Measurements from ENCODE around the gene GAS6.

Gene GAS6

DNA sequence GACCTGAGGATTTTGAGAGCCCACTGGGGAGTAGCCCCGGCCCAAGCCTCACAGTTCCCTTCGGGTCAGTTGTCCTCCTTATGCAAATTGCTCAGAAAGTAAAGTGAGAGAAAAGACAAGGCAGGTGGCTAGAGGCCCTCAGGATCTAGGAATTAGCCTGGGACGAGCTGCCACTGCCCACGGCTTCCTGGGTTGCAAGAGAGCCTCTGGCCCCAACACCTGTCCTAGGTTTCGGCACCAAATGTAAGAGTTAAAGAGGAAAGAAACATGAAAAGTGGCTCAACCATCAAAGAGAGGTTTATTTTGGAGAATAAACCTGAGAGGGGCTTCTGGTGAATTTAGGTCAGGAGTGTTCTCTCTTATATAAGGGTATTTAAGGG is 79.2 kb downstream of the GAS6 start:
- TF ChIP-seq POLR2A (IDR thresholded peaks at IDR 0.05; ENCODE audit: low read depth, low read length) (no peak), TAF1 (IDR thresholded peaks at IDR 0.05; ENCODE audit: low read depth, low read length) (no peak), POU2F2 (IDR thresholded peaks at IDR 0.05; ENCODE audit: low read depth, low read length) (no peak), POLR2AphosphoS5 (IDR thresholded peaks at IDR 0.05; ENCODE audit: low read depth, low read length) (no peak), PAX5 (IDR thresholded peaks at IDR 0.05; ENCODE audit: insufficient read depth, low read length, severe bottlenecking) (no peak), SPI1 (IDR thresholded peaks at IDR 0.05; ENCODE audit: low read depth, low read length) (no peak)
- no peak for DNase-seq (ENCODE audit: insufficient read length, low spot score)
- no peak for FAIRE-seq

- DNase-seq (ENCODE audit: insufficient read length, low spot score) (no peak), FAIRE-seq (no peak)
- TF ChIP-seq POLR2AphosphoS5 (IDR thresholded peaks at IDR 0.05; ENCODE audit: low read depth, low read length) (no peak), TAF1 (IDR thresholded peaks at IDR 0.05; ENCODE audit: low read depth, low read length) (no peak), SPI1 (IDR thresholded peaks at IDR 0.05; ENCODE audit: low read depth, low read length) (no peak), PAX5 (IDR thresholded peaks at IDR 0.05; ENCODE audit: insufficient read depth, low read length, severe bottlenecking) (no peak), POLR2A (IDR thresholded peaks at IDR 0.05; ENCODE audit: low read depth, low read length) (no peak), POU2F2 (IDR thresholded peaks at IDR 0.05; ENCODE audit: low read depth, low read length) (no peak)
Measured at GRCh38 chr13:113783966-113784644, 79.8 kb downstream of the GAS6 start.

GRCh38 chr13:113783200-113783881 is 80.5 kb downstream of the GAS6 start:
- FAIRE-seq (no peak), DNase-seq (ENCODE audit: insufficient read length, low spot score) (no peak)
- TF ChIP-seq TAF1 (IDR thresholded peaks at IDR 0.05; ENCODE audit: low read depth, low read length): no peak
- TF ChIP-seq POU2F2 (IDR thresholded peaks at IDR 0.05; ENCODE audit: low read depth, low read length): no peak
- no peak for TF ChIP-seq POLR2AphosphoS5 (IDR thresholded peaks at IDR 0.05; ENCODE audit: low read depth, low read length)
- TF ChIP-seq SPI1 (IDR thresholded peaks at IDR 0.05; ENCODE audit: low read depth, low read length): no peak
- no peak for TF ChIP-seq POLR2A (IDR thresholded peaks at IDR 0.05; ENCODE audit: low read depth, low read length)
- TF ChIP-seq PAX5 (IDR thresholded peaks at IDR 0.05; ENCODE audit: insufficient read depth, low read length, severe bottlenecking): no peak

GRCh38 chr13:113782472-113782871 is 81.4 kb downstream of the GAS6 start:
- no peak for TF ChIP-seq TAF1 (IDR thresholded peaks at IDR 0.05; ENCODE audit: low read depth, low read length)
- no peak for TF ChIP-seq POLR2A (IDR thresholded peaks at IDR 0.05; ENCODE audit: low read depth, low read length)
- FAIRE-seq (no peak), DNase-seq (ENCODE audit: insufficient read length, low spot score) (no peak)

DNA sequence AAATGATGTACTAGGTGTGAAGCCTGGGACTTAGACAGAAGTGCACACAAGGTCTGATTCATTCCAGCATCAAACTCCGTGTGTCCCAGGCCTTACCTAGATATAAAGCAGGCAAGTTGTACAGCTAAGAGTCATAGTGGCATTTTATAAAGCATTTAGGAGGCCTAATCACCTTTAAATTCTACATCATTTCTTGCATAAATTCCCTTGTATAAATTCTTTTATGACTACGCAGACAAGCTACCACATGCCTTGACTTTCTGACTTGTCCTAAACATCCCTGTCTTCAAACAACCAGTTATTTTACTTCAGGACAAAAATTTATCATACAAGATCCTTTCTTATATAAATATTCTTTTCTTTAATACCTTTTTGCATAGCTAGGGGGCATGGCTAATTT is 82.3 kb downstream of the GAS6 start:
- no peak for TF ChIP-seq SPI1 (IDR thresholded peaks at IDR 0.05; ENCODE audit: low read depth, low read length)
- no peak for TF ChIP-seq PAX5 (IDR thresholded peaks at IDR 0.05; ENCODE audit: insufficient read depth, low read length, severe bottlenecking)
- no peak for TF ChIP-seq TAF1 (IDR thresholded peaks at IDR 0.05; ENCODE audit: low read depth, low read length)
- no peak for TF ChIP-seq POLR2AphosphoS5 (IDR thresholded peaks at IDR 0.05; ENCODE audit: low read depth, low read length)
- TF ChIP-seq POU2F2 (IDR thresholded peaks at IDR 0.05; ENCODE audit: low read depth, low read length): no peak
- no peak for TF ChIP-seq POLR2A (IDR thresholded peaks at IDR 0.05; ENCODE audit: low read depth, low read length)
- no peak for DNase-seq (ENCODE audit: insufficient read length, low spot score)

DNA sequence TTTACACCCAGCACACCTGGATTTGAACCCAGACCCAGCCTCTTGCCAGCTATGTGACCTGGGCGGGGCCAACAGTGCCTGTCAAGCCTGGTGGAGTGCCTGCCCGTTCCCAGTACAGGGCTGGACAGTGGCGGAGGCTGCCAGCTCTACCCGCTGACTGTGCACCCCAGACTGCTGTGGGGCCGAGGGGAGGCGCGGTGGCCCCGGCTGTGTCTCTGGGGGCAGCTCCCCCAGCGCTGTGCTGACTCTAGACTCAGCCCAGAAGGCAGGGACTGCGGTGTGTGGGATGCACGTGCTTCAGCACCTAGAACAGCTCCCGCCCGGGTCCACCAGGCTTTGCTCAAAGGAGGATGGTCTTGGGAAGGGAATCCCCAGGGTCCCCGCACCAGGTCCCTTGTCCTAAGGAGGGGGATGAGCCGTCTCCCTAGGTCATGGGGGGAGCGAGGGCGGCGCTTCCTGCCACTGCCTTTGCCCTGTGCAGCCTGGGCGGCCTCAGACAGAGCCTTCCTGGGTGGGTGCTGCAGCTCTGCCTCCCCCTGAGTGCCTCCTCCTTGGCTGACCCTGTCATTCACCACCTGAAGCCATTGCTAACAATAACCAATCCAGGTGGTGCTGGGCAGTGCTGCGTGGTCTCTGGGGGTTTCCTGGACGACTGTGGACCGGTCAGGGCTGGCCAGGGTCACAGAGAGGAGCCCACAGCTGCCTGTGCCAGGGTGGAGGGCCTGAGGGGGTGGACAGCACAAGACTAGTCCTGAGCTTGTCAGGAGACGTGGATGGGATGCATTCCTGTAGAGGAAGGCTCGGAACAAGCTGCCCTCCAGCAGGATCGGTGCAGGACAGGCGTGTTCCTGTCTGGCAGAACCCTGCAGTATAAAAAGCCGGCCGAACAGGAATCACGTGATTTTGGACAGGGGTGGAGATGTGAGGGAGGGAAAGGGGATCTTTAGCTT is 86.3 kb downstream of the GAS6 start:
- DNase-seq (ENCODE audit: insufficient read length, low spot score) (no peak), FAIRE-seq (no peak)
- TF ChIP-seq TAF1 (IDR thresholded peaks at IDR 0.05; ENCODE audit: low read depth, low read length): no peak

More for the DNA sequence above, 82.3 kb downstream of the GAS6 start:
- no peak for FAIRE-seq

- no peak for DNase-seq (ENCODE audit: insufficient read length, low spot score)
- TF ChIP-seq POLR2A (IDR thresholded peaks at IDR 0.05; ENCODE audit: low read depth, low read length) (no peak), POLR2AphosphoS5 (IDR thresholded peaks at IDR 0.05; ENCODE audit: low read depth, low read length) (no peak), TAF1 (IDR thresholded peaks at IDR 0.05; ENCODE audit: low read depth, low read length) (no peak), POU2F2 (IDR thresholded peaks at IDR 0.05; ENCODE audit: low read depth, low read length) (no peak), SPI1 (IDR thresholded peaks at IDR 0.05; ENCODE audit: low read depth, low read length) (no peak), PAX5 (IDR thresholded peaks at IDR 0.05; ENCODE audit: insufficient read depth, low read length, severe bottlenecking) (no peak)
- no peak for FAIRE-seq
Measured at GRCh38 chr13:113776231-113777125, 87.4 kb downstream of the GAS6 start.

- no peak for DNase-seq (ENCODE audit: insufficient read length, low spot score)
- FAIRE-seq: no peak
- TF ChIP-seq PAX5 (IDR thresholded peaks at IDR 0.05; ENCODE audit: insufficient read depth, low read length, severe bottlenecking): no peak
- TF ChIP-seq TAF1 (IDR thresholded peaks at IDR 0.05; ENCODE audit: low read depth, low read length): no peak
- TF ChIP-seq POLR2A (IDR thresholded peaks at IDR 0.05; ENCODE audit: low read depth, low read length): no peak
- TF ChIP-seq POLR2AphosphoS5 (IDR thresholded peaks at IDR 0.05; ENCODE audit: low read depth, low read length): no peak
- TF ChIP-seq SPI1 (IDR thresholded peaks at IDR 0.05; ENCODE audit: low read depth, low read length): no peak
- TF ChIP-seq POU2F2 (IDR thresholded peaks at IDR 0.05; ENCODE audit: low read depth, low read length): no peak
Measured at GRCh38 chr13:113775451-113776145, 88.3 kb downstream of the GAS6 start.
